Kidney capillary endothelial cell (primary cell): ENCODE data around the gene PDE6G.
A peak's percentile ranks its signal among the peaks of the same experiment; 100 is the strongest.

Experiments used
- DNase-seq: peaks from one replicate; pipeline ENCODE4 v3.0.0-alpha.2; 2018; ENCODE audit warnings: low spot score

Gene PDE6G

GRCh38 chr17:81656118-81656743 lies at the start of gene PDE6G:
Gene PDE6G, minus strand, starts transcription at chr17:81656542. Its CDS starts 3,237 bp downstream, at chr17:81653305.
- DNase-seq: no peak

- DNase-seq: no peak
Measured at GRCh38 chr17:81705518-81706231, 49.3 kb upstream of the PDE6G start.

GRCh38 chr17:81703747-81704654 lies 47.7 kb upstream of the PDE6G start:
- DNase-seq: no peak

GRCh38 chr17:81702934-81703746 lies 46.8 kb upstream of the PDE6G start, which contains the start of gene MRPL12:
Gene MRPL12, plus strand, starts transcription at chr17:81703367. Its CDS starts 135 bp downstream, at chr17:81703502.
- DNase-seq: peak; percentile 88

GRCh38 chr17:81701288-81702071 lies 45.1 kb upstream of the PDE6G start:
- DNase-seq: no peak

GRCh38 chr17:81700353-81701287 lies 44.3 kb upstream of the PDE6G start:
- DNase-seq: no peak

GRCh38 chr17:81697261-81698044 lies 41.1 kb upstream of the PDE6G start:
- no peak for DNase-seq

- DNase-seq: no peak
Measured at GRCh38 chr17:81696218-81696941, 40.0 kb upstream of the PDE6G start.

GRCh38 chr17:81695801-81696200 lies 39.5 kb upstream of the PDE6G start:
- no peak for DNase-seq

- no peak for DNase-seq
Measured at GRCh38 chr17:81695211-81695610, 38.9 kb upstream of the PDE6G start.

- DNase-seq: no peak
Measured at GRCh38 chr17:81694810-81695209, 38.5 kb upstream of the PDE6G start.

GRCh38 chr17:81693509-81694210 lies 37.3 kb upstream of the PDE6G start:
- no peak for DNase-seq

- no peak for DNase-seq
Measured at GRCh38 chr17:81691608-81692007, 35.3 kb upstream of the PDE6G start.

GRCh38 chr17:81691196-81691595 lies 34.9 kb upstream of the PDE6G start:
- DNase-seq: no peak

GRCh38 chr17:81690549-81690948 lies 34.2 kb upstream of the PDE6G start:
- DNase-seq: no peak

GRCh38 chr17:81690066-81690465 lies 33.7 kb upstream of the PDE6G start:
- DNase-seq: no peak

- DNase-seq: no peak
Measured at GRCh38 chr17:81688616-81689015, 32.3 kb upstream of the PDE6G start.
